Right atrium auricular region (tissue), 2 donors: ENCODE data around the gene L3MBTL4. TPM values are rescaled to one million over a fixed set of nuclear protein-coding genes. Genes with fewer than 3 reads are reported as not detected.
"Not testable (repeated sequence)": the region's sequence is repeated elsewhere in the genome, so short reads cannot be mapped to it uniquely, and the experiment has no call there.

Experiments
- DNase-seq: peaks from one replicate; pipeline ENCODE4 v3.0.0-alpha.2; 2019; ENCODE audit warnings: low spot score
- H3K27ac ChIP-seq, 2 donors: fragments of 200-600 bp; sonication (generic); 1 replicate in 1 of 2; 2 replicates in 1 of 2; pipeline ENCODE4 v1.5.1; 2016 to 2019
- H3K27me3 ChIP-seq, 2 donors: fragments of 200-600 bp; sonication (generic); one replicate each; pipeline versions ENCODE4 v1.5.1 to v1.6.0; 2017 to 2019
- H3K36me3 ChIP-seq: fragments of 200-600 bp; sonication (generic); one replicate; pipeline ENCODE4 v1.5.1; 2016
- H3K4me1 ChIP-seq, 2 donors: fragments of 200-600 bp; sonication (generic); one replicate each; pipeline versions ENCODE4 v1.5.1 to v1.6.0; 2017 to 2019
- H3K4me3 ChIP-seq, 2 donors: fragments of 200-600 bp; sonication (generic); 1 replicate in 1 of 2; 2 replicates in 1 of 2; pipeline ENCODE4 v1.5.1; 2017 to 2019; ENCODE audit warnings: mild to moderate bottlenecking in 1 of 2, moderate library complexity in 1 of 2
- H3K9me3 ChIP-seq, 2 donors: fragments of 200-600 bp; sonication (generic); one replicate each; pipeline ENCODE4 v1.5.1; 2019
- total RNA-seq, 2 donors: library from RNA; depleted of rRNA; stranded (reverse); fragments of >200 nt; gene quantifications; one replicate each; pipeline ENCODE4 v1.1.0, GENCODE V29; 2016
- TF ChIP-seq, protein P1 (sequence below), 2 donors: fragments of 200-600 bp; sonication (generic); IDR thresholded peaks; one replicate each; pipeline ENCODE4 v1.5.1; 2019; ENCODE audit warnings: antibody characterized with exemption in 2 of 2

L3MBTL4 gene
- total RNA-seq, 2 donors from 2014 or later: 6.6 to 10.5 TPM

DNA sequence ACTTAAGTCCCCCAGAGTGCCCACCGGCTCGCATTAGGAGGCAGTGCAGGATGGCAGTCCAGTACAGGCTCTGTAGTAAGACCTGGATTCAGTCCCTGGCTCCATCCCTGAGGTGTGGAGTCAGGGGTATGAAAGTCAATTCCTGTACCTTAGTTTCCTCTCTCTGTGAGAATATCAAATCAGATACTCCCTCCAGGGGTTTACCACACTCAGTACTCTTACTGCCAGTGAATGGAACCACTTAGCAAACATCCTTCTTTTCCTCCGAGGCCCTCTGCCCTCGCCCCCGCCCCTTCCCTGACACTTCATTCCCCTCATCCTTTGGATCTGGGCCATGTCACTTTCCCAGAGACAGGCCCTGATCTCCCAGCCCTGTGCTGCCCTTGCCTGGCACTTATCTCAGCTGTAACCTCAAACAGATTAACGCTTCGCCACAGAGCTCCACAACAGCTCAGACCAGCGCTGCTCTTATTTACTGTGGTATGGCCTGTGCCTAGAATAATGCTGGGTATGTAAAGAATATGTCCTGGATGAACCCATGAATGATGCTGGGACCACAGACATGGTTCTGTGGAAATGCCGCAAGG, 360.4 kb downstream of the L3MBTL4 start:
- H3K36me3 ChIP-seq: no peaks in the 10 kb centered on the region
- H3K4me1 ChIP-seq: peaks cover 0 to 36% of the 10 kb centered on the region in 2 donors
- H3K9me3 ChIP-seq: no peaks in the 10 kb centered on the region
- TF ChIP-seq, protein P1, sequence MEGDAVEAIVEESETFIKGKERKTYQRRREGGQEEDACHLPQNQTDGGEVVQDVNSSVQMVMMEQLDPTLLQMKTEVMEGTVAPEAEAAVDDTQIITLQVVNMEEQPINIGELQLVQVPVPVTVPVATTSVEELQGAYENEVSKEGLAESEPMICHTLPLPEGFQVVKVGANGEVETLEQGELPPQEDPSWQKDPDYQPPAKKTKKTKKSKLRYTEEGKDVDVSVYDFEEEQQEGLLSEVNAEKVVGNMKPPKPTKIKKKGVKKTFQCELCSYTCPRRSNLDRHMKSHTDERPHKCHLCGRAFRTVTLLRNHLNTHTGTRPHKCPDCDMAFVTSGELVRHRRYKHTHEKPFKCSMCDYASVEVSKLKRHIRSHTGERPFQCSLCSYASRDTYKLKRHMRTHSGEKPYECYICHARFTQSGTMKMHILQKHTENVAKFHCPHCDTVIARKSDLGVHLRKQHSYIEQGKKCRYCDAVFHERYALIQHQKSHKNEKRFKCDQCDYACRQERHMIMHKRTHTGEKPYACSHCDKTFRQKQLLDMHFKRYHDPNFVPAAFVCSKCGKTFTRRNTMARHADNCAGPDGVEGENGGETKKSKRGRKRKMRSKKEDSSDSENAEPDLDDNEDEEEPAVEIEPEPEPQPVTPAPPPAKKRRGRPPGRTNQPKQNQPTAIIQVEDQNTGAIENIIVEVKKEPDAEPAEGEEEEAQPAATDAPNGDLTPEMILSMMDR (IDR thresholded peaks at IDR 0.05): no peak
- no peak for DNase-seq
- H3K27me3 ChIP-seq: no peaks in the 10 kb centered on the region
- peak overlapping the region; percentile 52 to 87 for H3K27ac ChIP-seq
- H3K4me3 ChIP-seq: no peak overlapping the region

DNA sequence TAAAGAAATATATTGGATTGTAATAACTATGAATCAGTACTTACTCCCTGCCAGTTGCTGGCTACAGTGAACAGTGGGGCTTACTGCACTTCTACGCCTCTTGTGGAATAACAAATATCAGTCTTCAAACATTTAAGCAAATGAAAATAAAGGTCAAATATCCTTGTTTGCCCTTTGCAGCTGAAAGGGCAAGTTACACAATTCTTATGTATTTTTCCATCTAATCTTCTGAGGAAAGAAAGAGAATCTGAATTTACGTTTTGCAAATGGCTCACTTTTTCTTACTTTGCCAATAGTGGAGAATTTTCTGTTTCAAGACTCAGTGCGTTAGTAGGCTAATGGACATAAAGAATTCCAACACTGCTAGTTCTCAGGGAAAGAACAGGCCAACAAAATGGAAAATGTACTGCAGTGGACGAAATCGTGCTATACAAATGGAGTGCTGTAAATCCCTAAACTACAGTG, 362.2 kb downstream of the L3MBTL4 start:
- no peak for DNase-seq
- Histone ChIP-seq H3K27ac (no peak overlapping the region), H3K9me3 (no peaks in the 10 kb centered on the region), H3K4me1 (peaks cover 0 to 22% of the 10 kb centered on the region in 2 donors), H3K4me3 (no peak overlapping the region), H3K27me3 (no peaks in the 10 kb centered on the region), H3K36me3 (no peaks in the 10 kb centered on the region)
- TF ChIP-seq, protein P1 (IDR thresholded peaks at IDR 0.05): no peak

DNA sequence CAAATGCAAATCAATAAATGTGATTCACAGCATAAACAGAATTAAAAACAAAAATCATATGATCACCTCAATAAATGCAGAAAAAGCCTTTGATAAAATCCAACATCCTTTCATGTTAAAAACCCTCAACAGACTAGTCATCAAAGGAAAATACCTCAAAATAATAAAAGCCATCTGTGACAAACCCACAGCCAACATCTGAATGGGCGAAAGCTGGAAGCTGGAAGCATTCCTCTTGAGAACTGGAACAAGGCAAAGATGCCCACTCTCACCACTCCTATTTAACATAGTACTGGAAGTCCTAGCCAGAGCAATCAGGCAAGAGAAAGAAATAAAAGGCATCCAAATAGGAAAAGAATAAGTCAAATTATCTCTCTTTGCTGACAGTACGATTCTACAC, 367.1 kb downstream of the L3MBTL4 start:
- H3K9me3 ChIP-seq, H3K4me3 ChIP-seq, H3K27me3 ChIP-seq, H3K4me1 ChIP-seq, H3K27ac ChIP-seq, DNase-seq, H3K36me3 ChIP-seq: not testable (repeated sequence)

DNA sequence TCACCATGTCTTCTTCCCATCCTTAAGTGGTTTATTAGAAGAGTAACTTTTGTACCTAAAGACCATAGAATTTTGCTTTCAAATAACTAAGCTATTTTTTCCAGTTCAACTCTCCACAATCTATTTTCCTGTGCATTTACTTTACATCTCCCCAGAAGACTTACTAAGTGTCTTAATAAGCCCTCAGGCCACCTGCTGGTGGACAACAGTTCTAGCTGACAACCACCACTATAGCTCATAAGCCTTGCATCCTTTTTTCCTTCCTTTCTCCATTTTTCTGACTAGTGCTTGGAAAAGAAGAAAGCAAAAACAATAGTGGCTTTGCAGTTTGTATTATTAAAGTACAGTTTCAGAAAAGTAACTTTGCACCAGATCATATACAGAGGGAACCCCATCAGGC, 369.9 kb downstream of the L3MBTL4 start:
- Histone ChIP-seq H3K4me3 (no peak overlapping the region), H3K9me3 (no peaks in the 10 kb centered on the region), H3K4me1 (no peaks in the 10 kb centered on the region), H3K27me3 (no peaks in the 10 kb centered on the region), H3K27ac (peak overlapping the region in 1 of 2 donors; percentile 1), H3K36me3 (no peaks in the 10 kb centered on the region)
- DNase-seq: no peak
- TF ChIP-seq, protein P1 (IDR thresholded peaks at IDR 0.05): no peak

DNA sequence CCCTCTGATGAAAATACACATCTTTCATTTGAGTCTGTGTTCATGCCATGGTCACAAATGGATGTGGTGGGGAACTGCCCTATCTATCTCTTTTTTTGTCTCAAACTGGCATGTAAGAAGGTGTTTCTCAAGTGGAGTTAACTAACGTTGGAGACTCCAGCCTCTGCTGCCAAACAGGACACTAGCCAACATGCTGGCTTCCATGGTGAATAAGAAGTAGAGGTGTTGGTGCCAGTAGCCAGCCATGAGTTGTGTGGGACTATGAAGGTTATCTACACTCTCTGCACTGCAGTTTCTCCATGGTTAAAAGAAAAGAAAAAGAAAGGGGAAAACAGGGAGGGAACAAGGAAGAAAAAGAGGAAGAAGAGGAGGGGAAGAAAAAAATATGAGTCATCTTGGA, 370.4 kb downstream of the L3MBTL4 start:
- no peaks in the 10 kb centered on the region for H3K27me3 ChIP-seq
- peak overlapping the region in 1 of 2 donors; percentile 1 for H3K27ac ChIP-seq
- DNase-seq: no peak
- no peaks in the 10 kb centered on the region for H3K4me1 ChIP-seq
- no peaks in the 10 kb centered on the region for H3K9me3 ChIP-seq
- TF ChIP-seq, protein P1 (IDR thresholded peaks at IDR 0.05): no peak
- H3K4me3 ChIP-seq: no peak overlapping the region
- no peaks in the 10 kb centered on the region for H3K36me3 ChIP-seq

DNA sequence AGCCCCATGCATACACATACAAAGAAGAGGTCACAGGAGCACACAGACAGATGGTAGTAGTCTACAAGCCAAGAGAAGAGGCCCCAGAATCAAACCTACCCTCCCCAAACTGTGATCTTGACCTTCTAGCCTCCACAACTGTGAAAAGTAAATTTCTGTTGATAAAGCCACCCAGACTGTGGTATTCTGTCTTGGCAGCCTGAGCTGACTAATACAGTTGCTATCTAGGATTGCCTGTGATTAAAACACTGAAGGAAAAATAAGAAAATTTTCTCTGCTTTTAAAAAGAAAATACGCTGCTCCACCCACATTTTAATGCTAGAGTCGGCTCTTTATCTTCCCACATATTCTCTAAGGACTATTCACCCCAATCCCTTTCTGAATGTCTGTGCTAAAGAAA, 375.7 kb downstream of the L3MBTL4 start:
- Histone ChIP-seq H3K4me1 (no peaks in the 10 kb centered on the region), H3K27ac (no peak overlapping the region), H3K36me3 (no peaks in the 10 kb centered on the region), H3K9me3 (peaks cover 2 to 12% of the 10 kb centered on the region in 2 donors), H3K4me3 (no peak overlapping the region), H3K27me3 (no peaks in the 10 kb centered on the region)
- DNase-seq: no peak
- TF ChIP-seq, protein P1 (IDR thresholded peaks at IDR 0.05): no peak
